Heart left ventricle (tissue), 13 donors: ENCODE results near the gene HDAC4.

Experiments
- POLR2A ChIP-seq, 2 donors: fragments of 450-650 bp; IDR thresholded peaks; one replicate each; pipeline ENCODE4 v1.6.1; 2017; ENCODE audit warnings: antibody characterized with exemption in 2 of 2, mild to moderate bottlenecking in 2 of 2, moderate library complexity in 2 of 2
- TF ChIP-seq, protein P1 (sequence below), 12 donors: fragments of 200-600 bp; sonication (generic) in 4 of 12; IDR thresholded peaks; one replicate each; pipeline versions ENCODE4 v1.5.0 to v1.8.0; 2018 to 2022; ENCODE audit warnings: antibody characterized with exemption in 12 of 12, mild to moderate bottlenecking in 5 of 12
- donor health status: ischemic (EF 13 %, LVEDD 7.1; RV severe dilation, severe dysfunction).
- donor health status: DM: no; HTN: yes; CAD: no.
- donor health status: DM: no; HTN: no; CAD: no.
- donor health status: ischemic (EF 25% LVEDD 6.9; RV normal size, moderate dysfunction).
- donor health status: ischemic (EF 25% LVEDD 5.7; RV mildly dilated, moderate dysfunction).
- donor health status: ischemic (EF 35%, LVEDD 5.7; RV mildly dilated, moderate dysfunction).
- donor health status: nonischemic (EF 11% LVEDD 7.7; RV severe dilation, severe dysfunction).
- donor health status: DM: yes; HTN: yes; CAD: no.
- donor health status: PGD.
- donor health status: ischemic (EF 29% LVEDD 5.4; RV normal size, mild dysfunction).
- donor health status: nonischemic (EF 23%, LVEDD 6.1; RV moderate dilation, normal function).

DNA sequence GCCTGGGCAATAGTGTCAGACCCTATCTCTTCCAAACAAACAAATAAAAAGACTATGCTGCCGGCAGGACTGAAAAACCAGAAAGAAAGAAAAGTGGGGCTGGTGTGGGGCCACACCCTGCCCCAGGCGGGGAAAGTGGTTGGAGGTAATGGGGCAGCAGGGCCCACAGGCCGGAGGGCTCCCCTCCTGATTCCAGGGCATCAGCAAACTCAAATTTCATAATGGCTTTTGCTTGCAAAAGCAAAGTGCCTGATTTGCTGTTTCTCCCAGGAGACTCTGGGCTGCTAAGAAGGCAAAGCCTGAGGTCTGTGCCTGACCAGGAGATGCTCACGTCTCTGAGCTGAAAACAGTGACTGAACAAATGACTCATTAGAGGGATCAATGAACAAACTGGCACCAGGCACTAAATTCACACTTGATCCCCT is 121.9 kb downstream of the HDAC4 start:
- TF ChIP-seq, protein P1, sequence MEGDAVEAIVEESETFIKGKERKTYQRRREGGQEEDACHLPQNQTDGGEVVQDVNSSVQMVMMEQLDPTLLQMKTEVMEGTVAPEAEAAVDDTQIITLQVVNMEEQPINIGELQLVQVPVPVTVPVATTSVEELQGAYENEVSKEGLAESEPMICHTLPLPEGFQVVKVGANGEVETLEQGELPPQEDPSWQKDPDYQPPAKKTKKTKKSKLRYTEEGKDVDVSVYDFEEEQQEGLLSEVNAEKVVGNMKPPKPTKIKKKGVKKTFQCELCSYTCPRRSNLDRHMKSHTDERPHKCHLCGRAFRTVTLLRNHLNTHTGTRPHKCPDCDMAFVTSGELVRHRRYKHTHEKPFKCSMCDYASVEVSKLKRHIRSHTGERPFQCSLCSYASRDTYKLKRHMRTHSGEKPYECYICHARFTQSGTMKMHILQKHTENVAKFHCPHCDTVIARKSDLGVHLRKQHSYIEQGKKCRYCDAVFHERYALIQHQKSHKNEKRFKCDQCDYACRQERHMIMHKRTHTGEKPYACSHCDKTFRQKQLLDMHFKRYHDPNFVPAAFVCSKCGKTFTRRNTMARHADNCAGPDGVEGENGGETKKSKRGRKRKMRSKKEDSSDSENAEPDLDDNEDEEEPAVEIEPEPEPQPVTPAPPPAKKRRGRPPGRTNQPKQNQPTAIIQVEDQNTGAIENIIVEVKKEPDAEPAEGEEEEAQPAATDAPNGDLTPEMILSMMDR (IDR thresholded peaks at IDR 0.05): no peak
- TF ChIP-seq POLR2A (IDR thresholded peaks at IDR 0.05): no peak
